ENCODE results near the gene ARPC1A. TPM values are rescaled to one million over a fixed set of nuclear protein-coding genes. Genes with fewer than 3 reads are reported as not detected.
A peak's percentile ranks its signal among the peaks of the same experiment; 100 is the strongest.
"Not testable (repeated sequence)": the region's sequence is repeated elsewhere in the genome, so short reads cannot be mapped to it uniquely, and the experiment has no call there.

Gene ARPC1A
- total and polyA plus RNA-seq, 10 donors: 64.5 to 124 (median 89.3) TPM

- H3K27me3 ChIP-seq (replicated peaks in 1 of 7): no peaks in the 10 kb centered on the region
- no peak overlapping the region for H3K4me3 ChIP-seq
- DNase-seq: no peak
- intact Hi-C loops (cut with DNase I; ENCODE audit: low total_unique reads): no loop called here
- TF ChIP-seq POLR2AphosphoS5 (IDR thresholded peaks at IDR 0.05) (peak in 2 of 3 donors; percentile 42 to 71), POLR2A (IDR thresholded peaks at IDR 0.05) (no peak)
- TF ChIP-seq, protein P1, sequence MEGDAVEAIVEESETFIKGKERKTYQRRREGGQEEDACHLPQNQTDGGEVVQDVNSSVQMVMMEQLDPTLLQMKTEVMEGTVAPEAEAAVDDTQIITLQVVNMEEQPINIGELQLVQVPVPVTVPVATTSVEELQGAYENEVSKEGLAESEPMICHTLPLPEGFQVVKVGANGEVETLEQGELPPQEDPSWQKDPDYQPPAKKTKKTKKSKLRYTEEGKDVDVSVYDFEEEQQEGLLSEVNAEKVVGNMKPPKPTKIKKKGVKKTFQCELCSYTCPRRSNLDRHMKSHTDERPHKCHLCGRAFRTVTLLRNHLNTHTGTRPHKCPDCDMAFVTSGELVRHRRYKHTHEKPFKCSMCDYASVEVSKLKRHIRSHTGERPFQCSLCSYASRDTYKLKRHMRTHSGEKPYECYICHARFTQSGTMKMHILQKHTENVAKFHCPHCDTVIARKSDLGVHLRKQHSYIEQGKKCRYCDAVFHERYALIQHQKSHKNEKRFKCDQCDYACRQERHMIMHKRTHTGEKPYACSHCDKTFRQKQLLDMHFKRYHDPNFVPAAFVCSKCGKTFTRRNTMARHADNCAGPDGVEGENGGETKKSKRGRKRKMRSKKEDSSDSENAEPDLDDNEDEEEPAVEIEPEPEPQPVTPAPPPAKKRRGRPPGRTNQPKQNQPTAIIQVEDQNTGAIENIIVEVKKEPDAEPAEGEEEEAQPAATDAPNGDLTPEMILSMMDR (IDR thresholded peaks at IDR 0.05 in 8 of 11, conservative IDR thresholded peaks at IDR 0.05 in 3 of 11): no peak
- 50 to 75% (median 68%) methylated on average over 2 to 8 of the region's 8 CpGs for WGBS, 5 donors
- peaks cover 0 to 98% (median 55%) of the 10 kb centered on the region in 6 donors for H3K36me3 ChIP-seq
- peaks cover 13 to 76% (median 54%) of the 10 kb centered on the region in 6 donors for H3K4me1 ChIP-seq
- peak overlapping the region in 4 of 8 donors; percentile 31 to 99 (median 68) for H3K27ac ChIP-seq
- no peaks in the 10 kb centered on the region for H3K9me3 ChIP-seq
Observed at GRCh38 chr7:99385564-99385963, 59.9 kb downstream of the ARPC1A start.

GRCh38 chr7:99386584-99387238, 61.0 kb downstream of the ARPC1A start:
- peaks cover 0 to 100% (median 66%) of the 10 kb centered on the region in 6 donors for H3K36me3 ChIP-seq
- no peak overlapping the region for H3K4me3 ChIP-seq
- TF ChIP-seq, protein P1 (IDR thresholded peaks at IDR 0.05 in 8 of 11, conservative IDR thresholded peaks at IDR 0.05 in 3 of 11): peak in 5 of 11 experiments; percentile 18 to 46 (median 38)
- TF ChIP-seq POLR2A (IDR thresholded peaks at IDR 0.05) (no peak), POLR2AphosphoS5 (IDR thresholded peaks at IDR 0.05) (peak; percentile 22 to 41 (median 40))
- no peaks in the 10 kb centered on the region for H3K9me3 ChIP-seq
- H3K27me3 ChIP-seq (replicated peaks in 1 of 7): no peaks in the 10 kb centered on the region
- H3K27ac ChIP-seq: peak overlapping the region in 3 of 8 donors; percentile 63 to 99 (median 72)
- peaks cover 3 to 74% (median 45%) of the 10 kb centered on the region in 6 donors for H3K4me1 ChIP-seq
- 86 to 92% (median 90%) methylated on average over 9 of the region's 9 CpGs for WGBS, 5 donors
- intact Hi-C loops (cut with DNase I; ENCODE audit: low total_unique reads): no loop called here
- DNase-seq: no peak

GRCh38 chr7:99387239-99387635, 61.5 kb downstream of the ARPC1A start:
- H3K4me3 ChIP-seq; DNase-seq; H3K27me3 ChIP-seq (replicated peaks in 1 of 7); H3K9me3 ChIP-seq; intact Hi-C loops (cut with DNase I; ENCODE audit: low total_unique reads): not testable (repeated sequence)
- peak in 1 of 3 donors; percentile 0 for TF ChIP-seq POLR2AphosphoS5 (IDR thresholded peaks at IDR 0.05)
- H3K36me3 ChIP-seq: peaks cover 0 to 100% (median 71%) of the 10 kb centered on the region in 6 donors
- WGBS, 5 donors: 71 to 94% (median 82%) methylated on average over 14 of the region's 14 CpGs
- peaks cover 3 to 74% (median 44%) of the 10 kb centered on the region in 6 donors for H3K4me1 ChIP-seq
- peak overlapping the region in 2 of 8 donors; percentile 63 to 72 for H3K27ac ChIP-seq

GRCh38 chr7:99387912-99388311, 62.2 kb downstream of the ARPC1A start:
- intact Hi-C loops (cut with DNase I; ENCODE audit: low total_unique reads): no loop called here
- Histone ChIP-seq H3K36me3 (peaks cover 0 to 100% (median 73%) of the 10 kb centered on the region in 6 donors), H3K9me3 (no peaks in the 10 kb centered on the region), H3K4me3 (no peak overlapping the region), H3K27ac (no peak overlapping the region), H3K4me1 (peaks cover 9 to 74% (median 44%) of the 10 kb centered on the region in 6 donors), H3K27me3 (replicated peaks in 1 of 7) (no peaks in the 10 kb centered on the region)
- TF ChIP-seq POLR2AphosphoS5 (IDR thresholded peaks at IDR 0.05) (peak in 2 of 3 donors; percentile 44 to 74), POLR2A (IDR thresholded peaks at IDR 0.05) (no peak)
- no peak for DNase-seq
- WGBS, 5 donors: 95 to 97% (median 96%) methylated on average over 18 to 20 of the region's 20 CpGs

DNA sequence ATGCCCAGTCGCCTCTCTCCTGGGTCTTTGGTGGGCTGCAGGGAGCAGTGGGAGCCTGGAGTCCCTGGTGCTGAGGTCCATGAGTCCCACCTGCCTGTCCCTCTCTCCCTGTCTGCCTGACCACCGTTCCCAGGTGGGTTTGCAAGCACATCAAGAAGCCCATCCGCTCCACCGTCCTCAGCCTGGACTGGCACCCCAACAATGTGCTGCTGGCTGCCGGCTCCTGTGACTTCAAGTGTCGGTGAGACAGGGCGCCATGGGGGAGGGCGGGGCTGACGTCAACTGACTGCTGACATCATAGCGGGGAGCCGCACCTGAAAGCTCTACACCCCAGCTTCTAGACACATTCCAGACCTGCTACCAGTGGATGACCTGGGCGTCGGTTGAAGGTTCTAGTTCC, 64.1 kb downstream of the ARPC1A start:
- no peaks in the 10 kb centered on the region for H3K9me3 ChIP-seq
- peak overlapping the region in 1 of 8 donors; percentile 27 for H3K27ac ChIP-seq
- H3K27me3 ChIP-seq (replicated peaks in 1 of 7): no peaks in the 10 kb centered on the region
- H3K4me1 ChIP-seq: peaks cover 16 to 72% (median 38%) of the 10 kb centered on the region in 6 donors
- TF ChIP-seq POLR2AphosphoS5 (IDR thresholded peaks at IDR 0.05) (peak in 2 of 3 donors; percentile 28 to 67), POLR2A (IDR thresholded peaks at IDR 0.05) (no peak)
- H3K4me3 ChIP-seq: no peak overlapping the region
- no peak for DNase-seq
- H3K36me3 ChIP-seq: peaks cover 0 to 100% (median 84%) of the 10 kb centered on the region in 6 donors
- 92 to 95% (median 94%) methylated on average over 11 to 13 of the region's 13 CpGs for WGBS, 5 donors
- intact Hi-C loops (cut with DNase I; ENCODE audit: low total_unique reads): no loop called here

Measured in spleen (tissue), 11 donors.